ENCODE data around the gene OR7A17.
A peak's percentile ranks its signal among the peaks of the same experiment; 100 is the strongest.

The OR7A17 gene

GRCh38 chr19:14890643-14891379 is 4.9 kb upstream of the OR7A17 start:
- no peak for ATAC-seq
- no peak for TF ChIP-seq ZC3H10 (CRISPR knock-in tag; IDR thresholded peaks at IDR 0.05)
- no peak for TF ChIP-seq CREB5 (CRISPR knock-in tag; IDR thresholded peaks at IDR 0.05; ENCODE audit: low read depth)
- TF ChIP-seq SNAI2 (CRISPR knock-in tag; IDR thresholded peaks at IDR 0.05): no peak
- TF ChIP-seq TSHZ2 (CRISPR knock-in tag; IDR thresholded peaks at IDR 0.05): no peak
- no peak for TF ChIP-seq ZNF565 (CRISPR knock-in tag; conservative IDR thresholded peaks at IDR 0.05; ENCODE audit: low read depth)
- TF ChIP-seq ZFP30 (CRISPR knock-in tag; IDR thresholded peaks at IDR 0.05): no peak
- no peak for TF ChIP-seq RARB (CRISPR knock-in tag; IDR thresholded peaks at IDR 0.05)

- TF ChIP-seq GLIS3 (CRISPR knock-in tag; IDR thresholded peaks at IDR 0.05): no peak
- ATAC-seq: no peak
Observed at GRCh38 chr19:14889994-14890642, 4.2 kb upstream of the OR7A17 start.

GRCh38 chr19:14871619-14872230 is 14.2 kb downstream of the OR7A17 start:
- TF ChIP-seq TCF4 (CRISPR knock-in tag; IDR thresholded peaks at IDR 0.05; ENCODE audit: borderline replicate concordance) (no peak), ZC3H10 (CRISPR knock-in tag; IDR thresholded peaks at IDR 0.05) (no peak), CSDC2 (CRISPR knock-in tag; IDR thresholded peaks at IDR 0.05) (no peak), GLIS3 (CRISPR knock-in tag; IDR thresholded peaks at IDR 0.05) (no peak), POU6F1 (CRISPR knock-in tag; IDR thresholded peaks at IDR 0.05; ENCODE audit: borderline replicate concordance, low read depth) (no peak), PATZ1 (CRISPR knock-in tag; IDR thresholded peaks at IDR 0.05; ENCODE audit: borderline replicate concordance) (no peak), ZNF70 (CRISPR knock-in tag; IDR thresholded peaks at IDR 0.05) (no peak), CSRNP3 (CRISPR knock-in tag; IDR thresholded peaks at IDR 0.05) (no peak), ZNF565 (CRISPR knock-in tag; conservative IDR thresholded peaks at IDR 0.05; ENCODE audit: low read depth) (no peak), ZNF8 (CRISPR knock-in tag; IDR thresholded peaks at IDR 0.05) (no peak), PPARA (CRISPR knock-in tag; IDR thresholded peaks at IDR 0.05; ENCODE audit: borderline replicate concordance) (no peak), ZFP3 (CRISPR knock-in tag; IDR thresholded peaks at IDR 0.05) (no peak), ARNTL (CRISPR knock-in tag; IDR thresholded peaks at IDR 0.05; ENCODE audit: borderline replicate concordance, low read depth) (no peak), BACH2 (CRISPR knock-in tag; IDR thresholded peaks at IDR 0.05; ENCODE audit: borderline replicate concordance) (no peak), SNAI2 (CRISPR knock-in tag; IDR thresholded peaks at IDR 0.05) (no peak), CREB5 (CRISPR knock-in tag; IDR thresholded peaks at IDR 0.05; ENCODE audit: low read depth) (no peak)
- ATAC-seq: peak; percentile 49; the same call in 2 of the 3 replicates

All from SK-N-SH treated with all-trans-retinoic acid at 6 μM for 48 hours (cell line).